ENCODE data around the gene FAM177B.

FAM177B gene

GRCh38 chr1:222736972-222737371 is at the start of gene FAM177B:
Gene FAM177B, plus strand, starts transcription at chr1:222737202. Its CDS starts 9,344 bp downstream, at chr1:222746546.
- no peak for DNase-seq

DNA sequence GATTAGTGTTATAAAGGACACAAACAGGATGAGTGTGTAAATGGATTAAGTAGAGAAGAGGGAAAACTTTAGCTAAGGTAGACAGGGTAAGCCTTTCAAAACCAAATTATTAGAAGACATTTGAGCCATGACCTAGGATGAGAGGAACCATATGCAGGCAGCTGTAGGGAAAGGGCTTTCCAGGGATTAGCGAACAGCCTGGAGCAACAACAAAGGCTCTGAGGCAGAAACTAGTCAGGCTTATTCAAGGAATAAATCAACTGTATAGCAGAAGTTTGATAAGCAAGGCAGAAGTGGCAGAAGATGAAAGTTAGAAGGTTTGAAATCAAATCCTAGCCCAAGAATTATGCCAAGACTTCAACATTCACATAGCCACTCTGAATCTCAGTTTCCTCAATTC is 46.0 kb upstream of the FAM177B start:
- DNase-seq, result no peak

DNA sequence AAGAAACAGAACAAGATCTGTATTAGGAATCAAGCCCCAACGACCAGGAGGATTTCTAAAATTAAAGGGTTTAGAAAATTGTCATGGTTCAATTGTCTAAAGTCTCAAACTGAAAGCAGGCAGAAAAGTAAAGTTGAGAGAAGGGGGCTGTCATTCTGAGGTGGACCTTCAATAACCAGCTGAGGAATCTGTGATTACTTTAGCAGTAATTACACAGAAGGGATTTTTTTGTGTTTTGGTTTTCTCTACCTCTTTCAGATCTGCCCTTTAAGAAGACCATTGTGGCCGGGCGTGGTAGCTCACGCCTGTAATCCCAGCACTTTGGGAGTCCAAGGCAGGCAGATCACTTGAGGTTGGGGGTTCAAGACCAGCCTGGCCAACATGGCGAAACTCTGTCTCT is 42.1 kb upstream of the FAM177B start:
- DNase-seq, result no peak

DNA sequence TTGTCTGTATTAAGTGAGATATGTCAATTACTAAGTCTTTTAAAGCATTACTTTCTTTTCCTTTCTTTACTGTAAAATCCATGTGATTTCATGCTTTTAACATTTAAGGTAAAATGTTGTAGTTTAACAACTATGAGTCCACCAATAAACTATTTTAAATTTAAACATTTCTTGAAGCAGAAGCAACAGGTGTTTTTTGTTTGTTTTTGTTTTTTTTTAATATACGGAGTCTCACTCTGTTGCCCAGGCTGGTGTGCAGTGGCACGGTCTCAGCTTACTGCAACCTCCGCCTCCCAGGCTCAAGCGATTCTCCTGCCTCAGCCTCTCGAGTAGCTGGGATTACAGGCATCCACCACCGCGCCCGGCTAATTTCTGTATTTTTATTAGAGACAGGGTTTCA is 40.3 kb upstream of the FAM177B start:
- DNase-seq, result no peak

GRCh38 chr1:222697203-222697602 is 39.8 kb upstream of the FAM177B start:
- DNase-seq, result no peak

GRCh38 chr1:222697826-222698225 is 39.2 kb upstream of the FAM177B start:
- no peak for DNase-seq

GRCh38 chr1:222702210-222702609 is 34.8 kb upstream of the FAM177B start:
- DNase-seq, result no peak

DNA sequence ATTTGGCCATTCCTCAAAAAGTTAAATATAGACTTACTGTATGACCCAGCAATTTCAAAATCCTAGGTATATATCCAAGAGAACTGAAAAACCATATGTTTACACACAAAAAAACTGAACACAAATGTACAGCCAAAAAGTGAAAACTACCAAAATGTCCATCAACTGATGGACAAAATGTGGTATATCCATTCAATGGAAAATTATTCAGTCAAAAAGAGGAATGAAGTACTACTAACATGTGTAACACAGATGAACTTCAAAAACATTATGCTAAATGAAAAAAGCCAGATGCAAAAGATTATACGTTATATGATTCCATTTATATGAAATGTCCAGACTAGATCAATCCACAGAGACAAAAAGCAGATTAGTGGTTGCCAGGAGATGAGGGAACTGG is 32.7 kb upstream of the FAM177B start:
- DNase-seq, result no peak

DNA sequence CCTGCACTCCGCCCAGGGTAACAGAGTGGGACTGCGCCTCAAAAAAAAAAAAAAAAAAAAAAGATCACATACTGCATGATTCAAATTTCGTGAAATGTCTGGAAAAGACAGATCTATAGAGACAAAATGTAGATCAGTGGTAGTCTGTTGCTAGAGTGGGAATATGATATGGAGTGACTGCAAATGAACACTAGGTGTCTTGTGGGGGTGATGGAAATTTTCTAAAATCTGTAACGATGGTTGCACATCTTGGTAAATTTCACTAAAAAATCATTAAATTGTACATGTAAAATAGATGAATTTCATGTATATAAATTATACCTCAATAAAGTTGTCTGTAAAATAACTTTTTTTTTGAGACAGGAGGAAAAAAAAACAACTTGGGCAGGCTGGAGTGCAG is 30.2 kb upstream of the FAM177B start:
- DNase-seq, result no peak

- DNase-seq, result no peak
These were observed 27.3 kb upstream of the FAM177B start for GRCh38 chr1:222709700-222710153.

DNA sequence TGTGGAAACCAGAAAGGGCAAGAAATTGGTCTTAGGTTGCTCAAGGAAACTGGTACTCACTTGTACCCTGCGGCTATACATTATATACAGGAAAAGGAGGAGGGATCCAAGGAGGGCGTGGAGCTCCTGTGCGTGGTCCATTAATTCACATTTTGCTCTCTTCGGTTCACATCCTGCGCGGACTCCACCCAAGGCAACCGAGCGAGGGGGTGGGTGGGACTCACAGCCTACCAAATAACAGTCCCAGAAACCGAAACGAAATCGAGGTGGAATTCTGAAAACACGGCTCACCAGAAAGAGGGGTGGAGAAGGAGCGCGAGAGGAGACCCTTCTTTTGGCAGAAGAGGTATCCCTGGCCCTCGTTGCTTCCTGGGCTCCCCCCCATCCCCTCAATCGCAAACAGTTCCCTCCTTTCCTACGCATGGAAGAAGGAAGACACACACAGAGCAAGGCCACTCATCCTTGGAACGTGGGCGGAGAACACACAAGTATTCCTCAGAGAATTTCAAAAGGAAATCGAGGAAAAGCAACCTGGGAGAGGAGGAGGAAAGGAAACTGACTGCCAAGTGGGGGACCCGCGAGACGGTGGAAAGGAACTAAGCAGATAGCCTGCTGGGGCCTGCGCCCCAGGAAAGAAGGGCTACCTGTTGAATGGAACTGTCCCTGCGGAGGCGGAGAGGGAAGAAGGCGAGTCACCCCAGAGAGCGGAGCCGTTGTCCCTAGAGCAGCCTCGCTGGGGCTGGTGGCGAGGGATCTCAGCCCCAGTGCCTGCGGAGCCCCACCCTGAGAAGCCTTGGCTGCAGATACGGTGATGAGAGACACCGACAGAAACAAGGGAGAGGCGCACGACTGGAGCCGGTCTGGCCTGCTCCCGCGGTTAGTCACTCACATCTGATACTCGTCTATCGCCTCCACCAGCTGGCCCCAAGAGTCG is 25.4 kb upstream of the FAM177B start:
- DNase-seq, result peak; percentile 84

DNA sequence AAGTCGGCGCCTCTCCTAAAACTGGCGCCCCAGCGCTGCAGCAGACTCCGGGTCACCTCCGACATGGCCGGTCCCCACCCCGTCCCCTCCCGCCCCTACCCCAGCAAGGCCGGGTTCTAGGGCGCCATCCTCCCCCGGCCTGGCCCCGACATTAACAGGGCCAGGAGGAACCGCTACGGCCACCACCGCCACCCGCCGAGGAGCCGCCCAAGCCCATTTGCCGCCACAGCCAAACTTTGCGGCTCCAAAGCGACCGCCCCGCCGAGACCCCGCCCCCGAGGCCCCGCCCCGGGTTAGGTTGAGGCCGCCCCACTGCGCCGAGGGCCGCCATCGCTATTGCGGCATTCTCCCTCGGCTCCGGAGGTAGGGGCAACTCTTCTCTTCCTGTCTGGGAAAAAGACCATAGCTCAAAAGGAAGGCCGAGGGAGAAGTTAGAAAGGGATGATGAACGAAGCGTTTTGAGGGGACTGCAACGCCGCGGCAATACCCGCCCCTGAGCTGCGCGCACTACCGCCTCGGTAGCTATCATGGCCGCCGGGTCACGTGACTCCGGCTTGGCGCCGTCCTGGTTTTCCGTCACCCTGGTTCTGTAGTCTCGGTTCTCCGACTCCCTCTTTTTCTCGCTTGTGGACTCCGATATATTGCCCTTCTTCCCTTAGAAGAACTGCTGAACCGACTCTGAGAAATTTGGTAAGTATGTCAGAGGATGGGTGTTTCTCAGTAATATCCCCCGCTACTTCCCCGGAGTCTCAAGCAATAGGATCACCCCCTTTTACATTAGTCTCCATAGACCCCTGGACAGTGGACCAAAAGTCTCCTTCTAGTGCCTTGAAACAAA is 24.5 kb upstream of the FAM177B start, which contains the start of the genes AIDA and BROX:
TSS of gene AIDA (minus strand) at position 239 of the 838 bp plus-strand sequence. CDS start at position 65, 174 bp downstream.
TSS of gene BROX (plus strand) at position 312 of the 838 bp plus-strand sequence. CDS start 3,136 bp downstream, outside the sequence.
- DNase-seq, result peak; percentile 99

DNA sequence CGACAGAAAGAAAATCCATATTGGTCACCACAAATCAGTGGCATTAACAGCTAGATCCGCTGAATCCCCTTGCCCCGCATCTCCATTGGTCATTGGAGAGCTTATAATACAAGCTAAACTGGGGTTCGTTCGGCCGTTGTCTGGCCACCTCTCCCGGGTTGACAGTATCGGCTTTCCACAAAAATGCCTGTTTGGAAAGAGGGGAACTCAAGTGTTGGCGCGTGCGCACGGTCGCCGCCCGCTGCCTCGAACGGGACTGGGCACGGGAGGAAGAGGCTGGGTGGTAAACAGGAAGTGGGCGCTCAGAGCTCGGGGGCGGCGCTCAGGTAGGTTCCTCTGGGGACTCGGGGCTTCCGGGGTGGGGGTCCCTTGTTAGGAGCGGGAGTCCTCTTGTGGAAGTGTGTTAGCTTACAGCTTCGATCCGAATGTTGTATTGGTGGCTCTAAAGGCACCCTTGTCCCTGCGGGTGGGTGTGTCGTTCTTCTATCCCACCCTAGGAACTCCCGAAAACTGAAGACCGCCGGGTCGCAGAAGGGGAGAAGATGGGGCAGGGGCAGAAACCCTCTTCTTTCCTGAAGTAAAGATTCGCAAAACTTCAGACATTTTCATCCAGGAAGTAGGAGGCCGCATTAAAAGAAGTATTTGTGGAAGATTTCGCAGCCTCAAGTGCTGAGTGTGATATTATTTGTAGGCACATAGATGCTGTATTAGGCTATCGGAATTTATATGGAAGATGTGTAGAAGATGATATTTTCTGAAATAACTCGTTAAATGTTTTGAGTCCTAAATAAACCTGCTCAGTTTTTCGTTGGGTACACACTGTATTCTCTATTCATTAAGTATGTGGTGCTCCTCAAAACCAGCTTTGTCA is 23.7 kb upstream of the FAM177B start:
- peak; percentile 95 for DNase-seq

- DNase-seq, result no peak
These were observed 20.6 kb upstream of the FAM177B start for GRCh38 chr1:222716393-222716792.

- DNase-seq, result no peak
These were observed 8.3 kb upstream of the FAM177B start for GRCh38 chr1:222728746-222729145.

DNA sequence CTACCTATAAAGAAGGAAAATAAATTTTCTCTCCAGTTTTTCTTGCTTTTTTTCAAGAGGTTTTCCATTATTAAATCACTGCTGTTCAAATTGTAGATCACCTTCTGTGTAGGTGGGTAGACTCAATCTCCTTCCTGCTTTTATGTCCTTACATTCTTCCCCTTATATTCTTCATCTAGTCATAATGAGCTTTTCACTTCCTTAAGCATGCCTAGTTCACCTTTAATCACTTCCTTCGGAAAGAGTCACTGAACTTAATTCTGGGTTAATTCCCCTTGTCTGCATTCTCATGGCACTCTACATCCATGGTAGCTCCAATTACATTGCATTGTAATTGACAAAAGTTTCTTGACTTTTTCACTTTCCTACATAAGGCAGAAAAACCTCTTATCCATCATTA is 6.1 kb upstream of the FAM177B start:
- DNase-seq, result no peak

DNA sequence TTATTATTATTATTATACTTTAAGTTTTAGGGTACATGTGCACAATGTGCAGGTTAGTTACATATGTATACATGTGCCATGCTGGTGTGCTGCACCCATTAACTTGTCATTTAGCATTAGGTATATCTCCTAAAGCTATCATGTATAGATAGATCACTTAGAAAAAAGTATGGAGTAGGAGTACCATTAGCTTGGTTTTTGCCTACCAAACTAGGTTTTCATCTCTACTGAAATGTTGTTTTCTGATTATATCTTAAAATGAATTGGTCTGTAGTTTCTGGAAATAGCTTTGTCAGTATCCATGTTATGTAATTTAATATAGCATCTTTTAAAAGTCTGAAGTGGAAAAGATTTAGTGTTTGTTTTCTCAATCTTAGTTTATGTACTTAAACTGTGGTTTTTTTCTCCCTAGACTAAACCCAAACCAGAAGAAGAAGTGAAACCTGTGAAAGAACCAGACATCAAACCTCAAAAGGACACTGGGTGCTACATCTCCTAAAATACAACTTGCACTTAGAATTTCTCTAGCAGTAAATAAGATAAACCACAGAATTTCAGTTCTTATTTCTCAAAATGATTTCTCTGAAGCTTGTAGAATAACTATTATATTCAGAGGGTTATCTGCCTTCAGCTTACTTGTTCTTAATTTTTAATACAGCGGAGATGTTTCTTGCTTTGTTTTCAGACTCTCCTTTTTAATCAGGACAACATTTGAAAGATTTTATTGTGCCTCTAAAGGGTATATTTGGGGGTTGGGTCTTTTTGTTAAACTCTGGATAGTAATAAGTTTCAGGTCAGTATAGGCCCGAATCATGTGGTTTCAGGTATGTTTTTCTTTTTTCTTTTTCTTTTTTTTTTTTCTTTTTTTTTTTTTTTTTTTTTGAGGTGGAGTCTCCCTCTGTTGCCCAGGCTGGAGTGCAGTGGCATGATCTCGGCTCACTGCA is 4.5 kb upstream of the FAM177B start:
- DNase-seq, result no peak

DNA sequence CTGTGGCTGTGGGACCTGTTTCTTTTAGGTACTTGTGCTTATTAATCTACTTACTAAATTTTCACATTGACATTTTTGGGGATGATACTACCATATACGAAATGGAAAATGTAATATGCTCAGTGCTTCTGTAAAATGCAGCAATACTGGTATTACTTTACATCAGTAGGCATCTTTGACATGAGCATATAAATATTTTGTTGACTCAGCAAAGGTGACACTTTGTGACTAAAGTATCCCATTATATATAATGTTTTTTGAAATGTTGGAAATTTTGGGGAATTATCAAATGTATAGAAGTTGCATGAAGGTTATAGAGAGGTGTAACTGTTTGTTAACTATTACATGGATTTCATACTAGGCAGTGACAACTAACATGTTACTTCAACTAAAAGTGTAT is 2.3 kb upstream of the FAM177B start:
- no peak for DNase-seq

- DNase-seq, result no peak
These were observed 532 bp upstream of the FAM177B start for GRCh38 chr1:222736470-222736869.

DNA sequence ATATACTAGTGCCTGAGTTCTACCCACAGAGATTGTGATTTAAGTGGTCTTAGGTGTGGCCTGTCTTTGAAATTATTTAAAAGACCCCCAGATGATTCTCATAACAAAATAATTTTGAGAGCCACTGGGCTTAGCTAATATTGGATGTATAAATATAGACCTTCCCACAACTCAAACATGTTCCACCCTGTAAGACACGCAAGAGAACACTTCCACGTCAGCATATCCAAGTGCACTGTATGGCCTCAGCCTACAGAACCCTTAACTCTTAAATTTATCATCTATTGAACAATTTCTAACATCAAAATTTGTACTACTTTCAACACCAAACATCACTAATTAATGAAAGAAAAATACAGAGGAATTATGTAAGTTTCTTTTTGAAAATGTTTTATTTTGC is 2.5 kb downstream of the FAM177B start:
- no peak for DNase-seq

DNA sequence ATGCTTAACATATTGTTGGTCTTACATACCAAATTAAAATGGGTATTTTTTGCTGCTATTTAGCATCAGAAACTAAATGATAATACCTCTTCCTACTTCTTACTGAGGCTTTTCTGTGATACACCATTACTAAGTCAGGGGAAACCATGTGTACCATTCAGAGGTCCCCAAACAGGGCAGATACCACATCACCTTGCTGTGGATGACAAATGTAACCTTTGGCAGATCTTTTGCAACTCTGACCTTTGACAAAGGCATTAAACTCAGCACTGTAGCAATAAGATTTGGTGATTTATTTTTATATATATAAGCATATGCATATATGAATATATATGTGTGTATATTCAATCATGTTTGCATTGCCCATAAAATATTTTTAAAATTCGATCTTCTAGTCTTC is 2.9 kb downstream of the FAM177B start:
- DNase-seq, result no peak
